Measurements from ENCODE around the gene TGFB3.

Gene TGFB3

GRCh38 chr14:76007379-76007778 is 25.6 kb upstream of the TGFB3 start:
- H3K27me3 ChIP-seq (ENCODE audit: control insufficient read depth, insufficient read depth, low read length), result no peaks in the 10 kb centered on the region
- H3K4me3 ChIP-seq (ENCODE audit: low read depth, low read length), result no peak overlapping the region
- H3K36me3 ChIP-seq (ENCODE audit: control insufficient read depth, insufficient read depth, low read length), result peaks cover 30% of the 10 kb centered on the region
- peaks cover 5% of the 10 kb centered on the region; the same call in 1 of the 2 replicates for H3K4me1 ChIP-seq (ENCODE audit: control insufficient read depth, insufficient read depth, low read length)
- H3K27ac ChIP-seq (ENCODE audit: low read depth, low read length), result no peak overlapping the region
- H3K9ac ChIP-seq (ENCODE audit: low read length), result no peak overlapping the region
- H3K9me3 ChIP-seq (ENCODE audit: control insufficient read depth, insufficient read depth, low read depth, low read length), result peaks cover 15% of the 10 kb centered on the region; the same call in 1 of the 2 replicates

- Histone ChIP-seq H3K27me3 (ENCODE audit: control insufficient read depth, insufficient read depth, low read length) (no peaks in the 10 kb centered on the region), H3K9ac (ENCODE audit: low read length) (no peak overlapping the region), H3K27ac (ENCODE audit: low read depth, low read length) (no peak overlapping the region), H3K4me3 (ENCODE audit: low read depth, low read length) (no peak overlapping the region), H3K9me3 (ENCODE audit: control insufficient read depth, insufficient read depth, low read depth, low read length) (peaks cover 15% of the 10 kb centered on the region; the same call in 1 of the 2 replicates), H3K4me1 (ENCODE audit: control insufficient read depth, insufficient read depth, low read length) (no peaks in the 10 kb centered on the region), H3K36me3 (ENCODE audit: control insufficient read depth, insufficient read depth, low read length) (peaks cover 39% of the 10 kb centered on the region)
These were observed 24.5 kb upstream of the TGFB3 start for GRCh38 chr14:76006253-76006652.

- Histone ChIP-seq H3K9ac (ENCODE audit: low read length) (no peak overlapping the region), H3K36me3 (ENCODE audit: control insufficient read depth, insufficient read depth, low read length) (peaks cover 53% of the 10 kb centered on the region), H3K27me3 (ENCODE audit: control insufficient read depth, insufficient read depth, low read length) (no peaks in the 10 kb centered on the region), H3K4me3 (ENCODE audit: low read depth, low read length) (no peak overlapping the region), H3K27ac (ENCODE audit: low read depth, low read length) (no peak overlapping the region), H3K9me3 (ENCODE audit: control insufficient read depth, insufficient read depth, low read depth, low read length) (peaks cover 15% of the 10 kb centered on the region; the same call in 1 of the 2 replicates), H3K4me1 (ENCODE audit: control insufficient read depth, insufficient read depth, low read length) (no peaks in the 10 kb centered on the region)
These were observed 20.6 kb upstream of the TGFB3 start for GRCh38 chr14:76002383-76002782.

- H3K9me3 ChIP-seq (ENCODE audit: control insufficient read depth, insufficient read depth, low read depth, low read length), result peaks cover 8% of the 10 kb centered on the region; the same call in 1 of the 2 replicates
- no peak overlapping the region for H3K9ac ChIP-seq (ENCODE audit: low read length)
- no peaks in the 10 kb centered on the region for H3K4me1 ChIP-seq (ENCODE audit: control insufficient read depth, insufficient read depth, low read length)
- no peaks in the 10 kb centered on the region for H3K27me3 ChIP-seq (ENCODE audit: control insufficient read depth, insufficient read depth, low read length)
- H3K4me3 ChIP-seq (ENCODE audit: low read depth, low read length), result no peak overlapping the region
- peaks cover 58% of the 10 kb centered on the region for H3K36me3 ChIP-seq (ENCODE audit: control insufficient read depth, insufficient read depth, low read length)
- no peak overlapping the region for H3K27ac ChIP-seq (ENCODE audit: low read depth, low read length)
These were observed 17.9 kb upstream of the TGFB3 start for GRCh38 chr14:75999511-76000190.

- H3K9me3 ChIP-seq (ENCODE audit: control insufficient read depth, insufficient read depth, low read depth, low read length), result no peaks in the 10 kb centered on the region
- H3K27me3 ChIP-seq (ENCODE audit: control insufficient read depth, insufficient read depth, low read length), result no peaks in the 10 kb centered on the region
- no peak overlapping the region for H3K9ac ChIP-seq (ENCODE audit: low read length)
- H3K27ac ChIP-seq (ENCODE audit: low read depth, low read length), result no peak overlapping the region
- no peak overlapping the region for H3K4me3 ChIP-seq (ENCODE audit: low read depth, low read length)
- H3K4me1 ChIP-seq (ENCODE audit: control insufficient read depth, insufficient read depth, low read length), result no peaks in the 10 kb centered on the region
- peaks cover 52% of the 10 kb centered on the region for H3K36me3 ChIP-seq (ENCODE audit: control insufficient read depth, insufficient read depth, low read length)
These were observed 14.7 kb upstream of the TGFB3 start for GRCh38 chr14:75996488-75996887.

- Histone ChIP-seq H3K4me3 (ENCODE audit: low read depth, low read length) (no peak overlapping the region), H3K4me1 (ENCODE audit: control insufficient read depth, insufficient read depth, low read length) (no peaks in the 10 kb centered on the region), H3K36me3 (ENCODE audit: control insufficient read depth, insufficient read depth, low read length) (peaks cover 49% of the 10 kb centered on the region), H3K27ac (ENCODE audit: low read depth, low read length) (no peak overlapping the region), H3K9me3 (ENCODE audit: control insufficient read depth, insufficient read depth, low read depth, low read length) (no peaks in the 10 kb centered on the region), H3K27me3 (ENCODE audit: control insufficient read depth, insufficient read depth, low read length) (no peaks in the 10 kb centered on the region), H3K9ac (ENCODE audit: low read length) (no peak overlapping the region)
These were observed 13.7 kb upstream of the TGFB3 start for GRCh38 chr14:75995372-75996041.

GRCh38 chr14:75993567-75994041 is 11.8 kb upstream of the TGFB3 start:
- Histone ChIP-seq H3K36me3 (ENCODE audit: control insufficient read depth, insufficient read depth, low read length) (peaks cover 53% of the 10 kb centered on the region), H3K9me3 (ENCODE audit: control insufficient read depth, insufficient read depth, low read depth, low read length) (no peaks in the 10 kb centered on the region), H3K4me3 (ENCODE audit: low read depth, low read length) (no peak overlapping the region), H3K27ac (ENCODE audit: low read depth, low read length) (no peak overlapping the region), H3K4me1 (ENCODE audit: control insufficient read depth, insufficient read depth, low read length) (no peaks in the 10 kb centered on the region), H3K27me3 (ENCODE audit: control insufficient read depth, insufficient read depth, low read length) (no peaks in the 10 kb centered on the region), H3K9ac (ENCODE audit: low read length) (no peak overlapping the region)

- no peak overlapping the region for H3K9ac ChIP-seq (ENCODE audit: low read length)
- no peak overlapping the region for H3K27ac ChIP-seq (ENCODE audit: low read depth, low read length)
- H3K36me3 ChIP-seq (ENCODE audit: control insufficient read depth, insufficient read depth, low read length), result peaks cover 42% of the 10 kb centered on the region
- no peaks in the 10 kb centered on the region for H3K4me1 ChIP-seq (ENCODE audit: control insufficient read depth, insufficient read depth, low read length)
- H3K27me3 ChIP-seq (ENCODE audit: control insufficient read depth, insufficient read depth, low read length), result no peaks in the 10 kb centered on the region
- H3K9me3 ChIP-seq (ENCODE audit: control insufficient read depth, insufficient read depth, low read depth, low read length), result no peaks in the 10 kb centered on the region
- no peak overlapping the region for H3K4me3 ChIP-seq (ENCODE audit: low read depth, low read length)
These were observed 10.0 kb upstream of the TGFB3 start for GRCh38 chr14:75991753-75992152.

GRCh38 chr14:75990297-75990696 is 8.5 kb upstream of the TGFB3 start:
- Histone ChIP-seq H3K27ac (ENCODE audit: low read depth, low read length) (no peak overlapping the region), H3K27me3 (ENCODE audit: control insufficient read depth, insufficient read depth, low read length) (no peaks in the 10 kb centered on the region), H3K4me3 (ENCODE audit: low read depth, low read length) (no peak overlapping the region), H3K4me1 (ENCODE audit: control insufficient read depth, insufficient read depth, low read length) (peaks cover 5% of the 10 kb centered on the region; the same call in 1 of the 2 replicates), H3K9me3 (ENCODE audit: control insufficient read depth, insufficient read depth, low read depth, low read length) (no peaks in the 10 kb centered on the region), H3K36me3 (ENCODE audit: control insufficient read depth, insufficient read depth, low read length) (peaks cover 29% of the 10 kb centered on the region), H3K9ac (ENCODE audit: low read length) (no peak overlapping the region)

GRCh38 chr14:75989134-75989533 is 7.3 kb upstream of the TGFB3 start:
- H3K9ac ChIP-seq (ENCODE audit: low read length), result no peak overlapping the region
- H3K9me3 ChIP-seq (ENCODE audit: control insufficient read depth, insufficient read depth, low read depth, low read length), result no peaks in the 10 kb centered on the region
- peaks cover 27% of the 10 kb centered on the region for H3K36me3 ChIP-seq (ENCODE audit: control insufficient read depth, insufficient read depth, low read length)
- no peak overlapping the region for H3K27ac ChIP-seq (ENCODE audit: low read depth, low read length)
- H3K27me3 ChIP-seq (ENCODE audit: control insufficient read depth, insufficient read depth, low read length), result peaks cover 8% of the 10 kb centered on the region
- peaks cover 5% of the 10 kb centered on the region; the same call in 1 of the 2 replicates for H3K4me1 ChIP-seq (ENCODE audit: control insufficient read depth, insufficient read depth, low read length)
- no peak overlapping the region for H3K4me3 ChIP-seq (ENCODE audit: low read depth, low read length)

All from HUES6 (cell line).